K562 (cell line): ENCODE data around the gene DNAI1. TPM values are rescaled to one million over a fixed set of nuclear protein-coding genes. Genes with fewer than 3 reads are reported as not detected.

Experiments
- CC2D1A ChIP-seq: fragments of 450-650 bp; IDR thresholded peaks from 2 replicates; pipeline ENCODE4 v1.6.1; 2017; ENCODE audit warnings: mild to moderate bottlenecking
- DNMT1 ChIP-seq: fragments of 450-650 bp; IDR thresholded peaks from 2 replicates; pipeline ENCODE4 v1.6.1; 2016; ENCODE audit warnings: antibody characterized with exemption, mild to moderate bottlenecking
- MYBL2 ChIP-seq, 2 experiments: fragments of 450-650 bp in 1 of 2; sonication (generic) in 1 of 2; formaldehyde crosslinking in 1 of 2; IDR thresholded peaks; 2 replicates each; pipeline versions ENCODE4 v1.6.1 to v1.8.1; 2017 to 2022; ENCODE audit warnings: borderline replicate concordance in 1 of 2, inconsistent platforms in 1 of 2, low read depth in 1 of 2, mild to moderate bottlenecking in 1 of 2, missing genetic modification reagents in 1 of 2, moderate library complexity in 1 of 2
- PTTG1 ChIP-seq: fragments of 450-650 bp; IDR thresholded peaks from 2 replicates; pipeline ENCODE4 v1.6.1; 2016; ENCODE audit warnings: low read depth, mild to moderate bottlenecking, missing genetic modification characterization, missing compliant biosample characterization
- RBM39 ChIP-seq: fragments of 200-400 bp; formaldehyde crosslinking; optimal IDR thresholded peaks from 2 replicates; pipeline ENCODE3; 2018; ENCODE audit warnings: low read depth, low read length
- SOX6 ChIP-seq: fragments of 450-650 bp; IDR thresholded peaks from 2 replicates; pipeline ENCODE4 v1.6.1; 2014; ENCODE audit warnings: mild to moderate bottlenecking
- ZNF780A ChIP-seq: fragments of 250-450 bp; sonication (Bioruptor Pico); IDR thresholded peaks from 2 replicates; pipeline ENCODE4 v1.5.0; 2021; ENCODE audit warnings: mild to moderate bottlenecking
- polyA plus RNA-seq, 8 experiments: library from polyadenylated mRNA; depleted of rRNA in 4 of 8; stranded (reverse) in 5 of 8; unstranded in 3 of 8; fragments of >200 nt; fragmentation: Nextera tagmentation in 2 of 8; fragmentation: Illumina TruSeq in 1 of 8; extraction: Ambion mirVana in 2 of 8; extraction: Trizol in 1 of 8; gene quantifications; 2 replicates each; pipeline versions ENCODE4 v1.2.1 to v1.2.3, GENCODE V29; 2011 to 2014; ENCODE audit warnings: inconsistent platforms in 1 of 8, missing spikeins in 1 of 8
- total RNA-seq, 7 experiments: library from RNA; depleted of rRNA in 6 of 7; stranded (reverse); fragments of >200 nt in 6 of 7; fragmentation: Illumina TruSeq in 2 of 7; extraction: Trizol in 2 of 7; gene quantifications; 2 replicates each; pipeline versions ENCODE4 v1.2.1 to v1.2.3, GENCODE V29; 2011 to 2021; ENCODE audit warnings: low replicate concordance in 1 of 7
- TF ChIP-seq, protein P1 (sequence below): sonication (generic); formaldehyde crosslinking; IDR thresholded peaks from 2 replicates; pipeline ENCODE4 v1.8.1; 2023; ENCODE audit warnings: mild to moderate bottlenecking, missing genetic modification reagents
- TF ChIP-seq, protein P2 (sequence below): fragments of 250-450 bp; sonication (Bioruptor Pico); IDR thresholded peaks from 2 replicates; pipeline ENCODE4 v1.4.0; 2020

The DNAI1 gene
- total and polyA plus RNA-seq, 9 of the 15 experiments (the other 6 are each of a cell fraction or from before 2014, with no cell fraction given) = 0.01 to 0.17 (median 0.04) TPM; not detected in 6

DNA sequence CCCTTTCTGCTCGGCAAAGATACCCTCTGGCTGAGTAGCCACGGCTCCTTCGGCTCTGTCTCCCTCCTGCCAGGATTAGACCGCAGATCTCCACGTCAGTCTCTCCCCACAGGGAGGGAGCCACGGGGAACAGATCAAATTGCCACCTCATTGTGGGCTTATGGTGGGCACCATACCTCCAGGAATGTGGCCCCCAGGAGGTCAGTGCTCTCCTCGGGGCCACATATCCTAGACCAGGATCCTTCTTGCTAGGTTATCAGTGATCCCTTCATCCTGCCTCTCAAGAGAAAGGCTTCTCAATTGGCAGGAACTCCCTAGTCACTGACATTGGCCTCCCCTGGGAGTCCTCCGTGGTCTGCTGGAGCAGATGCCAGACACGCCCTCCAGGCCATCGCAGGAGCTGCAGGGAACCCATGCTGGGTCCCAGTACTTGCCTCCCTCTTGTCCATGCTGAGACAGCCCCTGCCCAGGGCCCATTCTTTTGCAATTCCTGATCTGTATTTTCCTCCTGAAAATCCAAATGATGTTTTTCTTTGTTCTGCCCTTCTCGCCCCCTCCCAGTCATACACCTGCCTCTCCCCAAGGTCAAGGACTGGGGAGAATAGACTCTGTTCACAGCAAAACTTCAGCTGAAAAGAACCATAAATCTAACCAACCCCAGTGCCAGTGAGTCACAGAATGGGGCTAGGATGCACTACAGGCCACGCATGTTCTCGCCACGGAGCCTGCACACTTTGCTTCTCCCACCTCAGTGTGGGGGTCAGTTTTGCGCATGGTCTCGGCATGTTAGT lies 95.8 kb downstream of the DNAI1 start (continued):
- TF ChIP-seq, protein P1, sequence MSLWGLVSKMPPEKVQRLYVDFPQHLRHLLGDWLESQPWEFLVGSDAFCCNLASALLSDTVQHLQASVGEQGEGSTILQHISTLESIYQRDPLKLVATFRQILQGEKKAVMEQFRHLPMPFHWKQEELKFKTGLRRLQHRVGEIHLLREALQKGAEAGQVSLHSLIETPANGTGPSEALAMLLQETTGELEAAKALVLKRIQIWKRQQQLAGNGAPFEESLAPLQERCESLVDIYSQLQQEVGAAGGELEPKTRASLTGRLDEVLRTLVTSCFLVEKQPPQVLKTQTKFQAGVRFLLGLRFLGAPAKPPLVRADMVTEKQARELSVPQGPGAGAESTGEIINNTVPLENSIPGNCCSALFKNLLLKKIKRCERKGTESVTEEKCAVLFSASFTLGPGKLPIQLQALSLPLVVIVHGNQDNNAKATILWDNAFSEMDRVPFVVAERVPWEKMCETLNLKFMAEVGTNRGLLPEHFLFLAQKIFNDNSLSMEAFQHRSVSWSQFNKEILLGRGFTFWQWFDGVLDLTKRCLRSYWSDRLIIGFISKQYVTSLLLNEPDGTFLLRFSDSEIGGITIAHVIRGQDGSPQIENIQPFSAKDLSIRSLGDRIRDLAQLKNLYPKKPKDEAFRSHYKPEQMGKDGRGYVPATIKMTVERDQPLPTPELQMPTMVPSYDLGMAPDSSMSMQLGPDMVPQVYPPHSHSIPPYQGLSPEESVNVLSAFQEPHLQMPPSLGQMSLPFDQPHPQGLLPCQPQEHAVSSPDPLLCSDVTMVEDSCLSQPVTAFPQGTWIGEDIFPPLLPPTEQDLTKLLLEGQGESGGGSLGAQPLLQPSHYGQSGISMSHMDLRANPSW (CRISPR knock-in tag) = no peak
- TF ChIP-seq ZNF780A (CRISPR knock-in tag) = no peak
- no peak for TF ChIP-seq DNMT1
- no peak for TF ChIP-seq PTTG1 (tag)
- TF ChIP-seq RBM39 = no peak
- TF ChIP-seq SOX6 = no peak
- TF ChIP-seq, protein P2, sequence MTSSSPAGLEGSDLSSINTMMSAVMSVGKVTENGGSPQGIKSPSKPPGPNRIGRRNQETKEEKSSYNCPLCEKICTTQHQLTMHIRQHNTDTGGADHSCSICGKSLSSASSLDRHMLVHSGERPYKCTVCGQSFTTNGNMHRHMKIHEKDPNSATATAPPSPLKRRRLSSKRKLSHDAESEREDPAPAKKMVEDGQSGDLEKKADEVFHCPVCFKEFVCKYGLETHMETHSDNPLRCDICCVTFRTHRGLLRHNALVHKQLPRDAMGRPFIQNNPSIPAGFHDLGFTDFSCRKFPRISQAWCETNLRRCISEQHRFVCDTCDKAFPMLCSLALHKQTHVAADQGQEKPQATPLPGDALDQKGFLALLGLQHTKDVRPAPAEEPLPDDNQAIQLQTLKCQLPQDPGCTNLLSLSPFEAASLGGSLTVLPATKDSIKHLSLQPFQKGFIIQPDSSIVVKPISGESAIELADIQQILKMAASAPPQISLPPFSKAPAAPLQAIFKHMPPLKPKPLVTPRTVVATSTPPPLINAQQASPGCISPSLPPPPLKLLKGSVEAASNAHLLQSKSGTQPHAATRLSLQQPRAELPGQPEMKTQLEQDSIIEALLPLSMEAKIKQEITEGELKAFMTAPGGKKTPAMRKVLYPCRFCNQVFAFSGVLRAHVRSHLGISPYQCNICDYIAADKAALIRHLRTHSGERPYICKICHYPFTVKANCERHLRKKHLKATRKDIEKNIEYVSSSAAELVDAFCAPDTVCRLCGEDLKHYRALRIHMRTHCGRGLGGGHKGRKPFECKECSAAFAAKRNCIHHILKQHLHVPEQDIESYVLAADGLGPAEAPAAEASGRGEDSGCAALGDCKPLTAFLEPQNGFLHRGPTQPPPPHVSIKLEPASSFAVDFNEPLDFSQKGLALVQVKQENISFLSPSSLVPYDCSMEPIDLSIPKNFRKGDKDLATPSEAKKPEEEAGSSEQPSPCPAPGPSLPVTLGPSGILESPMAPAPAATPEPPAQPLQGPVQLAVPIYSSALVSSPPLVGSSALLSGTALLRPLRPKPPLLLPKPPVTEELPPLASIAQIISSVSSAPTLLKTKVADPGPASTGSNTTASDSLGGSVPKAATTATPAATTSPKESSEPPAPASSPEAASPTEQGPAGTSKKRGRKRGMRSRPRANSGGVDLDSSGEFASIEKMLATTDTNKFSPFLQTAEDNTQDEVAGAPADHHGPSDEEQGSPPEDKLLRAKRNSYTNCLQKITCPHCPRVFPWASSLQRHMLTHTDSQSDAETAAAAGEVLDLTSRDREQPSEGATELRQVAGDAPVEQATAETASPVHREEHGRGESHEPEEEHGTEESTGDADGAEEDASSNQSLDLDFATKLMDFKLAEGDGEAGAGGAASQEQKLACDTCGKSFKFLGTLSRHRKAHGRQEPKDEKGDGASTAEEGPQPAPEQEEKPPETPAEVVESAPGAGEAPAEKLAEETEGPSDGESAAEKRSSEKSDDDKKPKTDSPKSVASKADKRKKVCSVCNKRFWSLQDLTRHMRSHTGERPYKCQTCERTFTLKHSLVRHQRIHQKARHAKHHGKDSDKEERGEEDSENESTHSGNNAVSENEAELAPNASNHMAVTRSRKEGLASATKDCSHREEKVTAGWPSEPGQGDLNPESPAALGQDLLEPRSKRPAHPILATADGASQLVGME (CRISPR knock-in tag) = no peak
- no peak for TF ChIP-seq CC2D1A
- TF ChIP-seq MYBL2 (IDR thresholded peaks at IDR 0.05; ENCODE audit: low read depth) = no peak
- no peak for TF ChIP-seq MYBL2 (CRISPR knock-in tag; IDR thresholded peaks at IDR 0.05; ENCODE audit: borderline replicate concordance)
